ENCODE data around the gene RAD51C.
A peak's percentile ranks its signal among the peaks of the same experiment; 100 is the strongest.
"Not testable (repeated sequence)": the region's sequence is repeated elsewhere in the genome, so short reads cannot be mapped to it uniquely, and the experiment has no call there.

The RAD51C gene

GRCh38 chr17:58688521-58688920 lies 3.9 kb upstream of the RAD51C start:
- no peak overlapping the region for H3K4me3 ChIP-seq (ENCODE audit: low read length)
- no peak for DNase-seq (ENCODE audit: low read depth)
- no peak for TF ChIP-seq CTCF (conservative IDR thresholded peaks at IDR 0.05; ENCODE audit: low read length)

- not testable (repeated sequence) for H3K4me3 ChIP-seq (ENCODE audit: low read length); DNase-seq (ENCODE audit: low read depth)
Observed at GRCh38 chr17:58690033-58690432, 2.4 kb upstream of the RAD51C start.

GRCh38 chr17:58691701-58692238 lies 632 bp upstream of the RAD51C start, which contains the start of gene TEX14:
TSS of gene TEX14 (minus strand) at chr17:58692045. CDS start at chr17:58652001, 40,044 bp downstream.
- no peak for TF ChIP-seq CTCF (conservative IDR thresholded peaks at IDR 0.05; ENCODE audit: low read length)
- peak within 1 kb of the TSS; percentile 92 for H3K4me3 ChIP-seq (ENCODE audit: low read length)
- DNase-seq (ENCODE audit: low read depth): no peak

- TF ChIP-seq CTCF (conservative IDR thresholded peaks at IDR 0.05; ENCODE audit: low read length): no peak
- DNase-seq (ENCODE audit: low read depth): peak; percentile 35
Observed at GRCh38 chr17:58693208-58693607, 806 bp downstream of the RAD51C start.

GRCh38 chr17:58693751-58694150 lies 1.3 kb downstream of the RAD51C start:
- DNase-seq (ENCODE audit: low read depth): no peak
- H3K4me3 ChIP-seq (ENCODE audit: low read length): no peak overlapping the region
- TF ChIP-seq CTCF (conservative IDR thresholded peaks at IDR 0.05; ENCODE audit: low read length): no peak

More at GRCh38 chr17:58693208-58693607, 806 bp downstream of the RAD51C start:
- peak overlapping the region; percentile 92 for H3K4me3 ChIP-seq (ENCODE audit: low read length)

GRCh38 chr17:58694302-58694701 lies 1.9 kb downstream of the RAD51C start:
- DNase-seq (ENCODE audit: low read depth): no peak
- H3K4me3 ChIP-seq (ENCODE audit: low read length): no peak overlapping the region
- TF ChIP-seq CTCF (conservative IDR thresholded peaks at IDR 0.05; ENCODE audit: low read length): no peak

GRCh38 chr17:58694826-58695225 lies 2.4 kb downstream of the RAD51C start:
- no peak overlapping the region for H3K4me3 ChIP-seq (ENCODE audit: low read length)
- no peak for DNase-seq (ENCODE audit: low read depth)

More at GRCh38 chr17:58694826-58695225, 2.4 kb downstream of the RAD51C start:
- no peak for TF ChIP-seq CTCF (conservative IDR thresholded peaks at IDR 0.05; ENCODE audit: low read length)

Data from AG10803 (cell line).